Renal cortex interstitium (tissue), 11 donors: ENCODE data around the gene CCDC102A. TPM values are rescaled to one million over a fixed set of nuclear protein-coding genes. Genes with fewer than 3 reads are reported as not detected.
"Not testable (repeated sequence)": the region's sequence is repeated elsewhere in the genome, so short reads cannot be mapped to it uniquely, and the experiment has no call there.

ENCODE experiments used
- DNase-seq, 11 donors: peaks; one replicate each; pipeline ENCODE4 v3.0.0-alpha.2; 2013; ENCODE audit warnings: low read depth in 9 of 11, low spot score in 4 of 11; ENCODE audit errors: extremely low read depth in 1 of 11
- polyA plus RNA-seq, 3 donors: library from polyadenylated mRNA; unstranded; fragments of 120-200 nt; gene quantifications; one replicate each; pipeline ENCODE4 v1.2.1, GENCODE V29; 2013; ENCODE audit not compliant: insufficient read length in 3 of 3

The CCDC102A gene
- polyA plus RNA-seq, 3 donors = 13.7 to 21.6 (median 17.9) TPM

- DNase-seq = no peak
These were observed 33.1 kb upstream of the CCDC102A start for GRCh38 chr16:57569306-57569946.

- DNase-seq = not testable (repeated sequence)
These were observed 32.4 kb upstream of the CCDC102A start for GRCh38 chr16:57568772-57569171.

- no peak for DNase-seq
These were observed 31.9 kb upstream of the CCDC102A start for GRCh38 chr16:57568173-57568678.

DNA sequence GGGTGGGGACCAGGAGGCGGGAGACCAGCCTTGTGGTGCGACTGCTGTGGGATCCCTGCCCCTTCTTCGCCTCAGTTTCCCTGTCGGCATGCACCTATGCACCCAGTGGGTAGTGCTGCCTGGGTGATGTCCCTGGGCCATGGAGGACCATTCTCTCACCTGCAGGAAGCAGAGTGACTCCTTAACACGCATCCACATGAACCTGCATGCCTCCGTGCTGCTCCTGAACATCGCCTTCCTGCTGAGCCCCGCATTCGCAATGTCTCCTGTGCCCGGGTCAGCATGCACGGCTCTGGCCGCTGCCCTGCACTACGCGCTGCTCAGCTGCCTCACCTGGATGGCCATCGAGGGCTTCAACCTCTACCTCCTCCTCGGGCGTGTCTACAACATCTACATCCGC is 31.3 kb upstream of the CCDC102A start:
- DNase-seq = no peak

GRCh38 chr16:57566436-57566835 is 30.1 kb upstream of the CCDC102A start:
- DNase-seq = no peak

DNA sequence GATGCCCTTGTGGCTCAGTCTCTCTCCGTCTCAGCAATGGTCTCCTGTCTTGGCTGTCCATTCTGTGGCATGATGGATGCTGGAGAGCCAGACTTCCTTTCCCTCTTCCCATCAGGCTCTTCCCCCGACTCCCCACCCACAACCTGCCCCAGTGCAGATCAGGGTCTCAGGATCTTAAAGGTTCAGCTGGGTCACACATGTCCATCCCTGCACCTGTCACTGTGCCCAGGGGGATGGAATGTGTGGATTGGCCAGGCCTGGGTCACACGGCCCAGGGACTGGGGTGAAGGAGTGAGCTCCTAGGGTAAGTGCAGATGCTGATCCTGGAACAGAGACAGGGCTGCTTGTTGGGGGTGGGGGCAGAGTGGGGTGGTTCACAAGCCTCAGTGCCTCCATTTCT is 29.1 kb upstream of the CCDC102A start:
- no peak for DNase-seq

DNA sequence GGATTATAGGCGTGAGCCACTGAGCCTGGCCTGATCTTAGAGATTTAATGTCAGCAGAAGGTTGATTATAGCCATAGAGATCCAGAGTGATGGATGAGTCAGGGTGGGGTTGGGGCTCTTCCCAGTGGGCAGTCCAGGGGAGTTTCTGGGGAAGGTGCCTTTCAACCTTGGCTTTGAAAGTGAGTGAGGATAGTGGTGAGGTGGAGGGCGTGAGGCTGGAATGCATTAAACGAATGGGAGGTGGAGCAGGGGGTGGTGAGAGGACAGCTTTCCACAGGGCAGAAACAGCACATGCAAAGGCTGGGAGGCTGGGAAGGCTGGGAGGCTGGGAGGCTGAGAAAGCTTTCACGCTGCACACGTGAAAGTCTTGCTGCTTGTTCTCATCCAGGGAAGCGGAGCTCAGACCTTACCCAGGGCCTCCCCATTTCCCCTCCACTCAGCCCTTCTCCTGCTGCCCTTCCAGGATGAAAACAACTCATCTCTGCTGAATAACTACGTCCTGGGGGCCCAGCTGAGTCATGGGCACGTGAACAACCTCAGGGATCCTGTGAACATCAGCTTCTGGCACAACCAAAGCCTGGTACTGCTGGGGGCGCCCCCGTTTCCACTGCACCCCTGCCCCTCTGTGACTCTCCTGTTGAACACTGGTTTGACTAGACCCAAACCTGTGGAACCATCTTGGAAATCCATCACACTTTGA is 28.4 kb upstream of the CCDC102A start:
- no peak for DNase-seq

GRCh38 chr16:57563761-57564160 is 27.4 kb upstream of the CCDC102A start:
- DNase-seq = no peak

DNA sequence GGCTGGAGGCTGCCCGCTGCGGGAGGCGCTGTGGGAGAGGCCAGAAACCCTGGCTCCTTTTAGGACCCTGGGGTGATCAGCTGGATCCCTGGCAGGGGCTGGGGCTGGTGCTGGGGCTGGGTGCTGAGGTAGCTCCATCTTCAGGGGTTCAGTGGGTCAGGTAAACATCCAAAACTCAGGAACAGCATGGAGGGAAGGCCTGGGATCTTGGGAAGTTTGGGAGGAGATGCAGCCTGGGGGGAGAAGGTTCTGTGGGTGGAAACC is 27.0 kb upstream of the CCDC102A start:
- no peak for DNase-seq

DNA sequence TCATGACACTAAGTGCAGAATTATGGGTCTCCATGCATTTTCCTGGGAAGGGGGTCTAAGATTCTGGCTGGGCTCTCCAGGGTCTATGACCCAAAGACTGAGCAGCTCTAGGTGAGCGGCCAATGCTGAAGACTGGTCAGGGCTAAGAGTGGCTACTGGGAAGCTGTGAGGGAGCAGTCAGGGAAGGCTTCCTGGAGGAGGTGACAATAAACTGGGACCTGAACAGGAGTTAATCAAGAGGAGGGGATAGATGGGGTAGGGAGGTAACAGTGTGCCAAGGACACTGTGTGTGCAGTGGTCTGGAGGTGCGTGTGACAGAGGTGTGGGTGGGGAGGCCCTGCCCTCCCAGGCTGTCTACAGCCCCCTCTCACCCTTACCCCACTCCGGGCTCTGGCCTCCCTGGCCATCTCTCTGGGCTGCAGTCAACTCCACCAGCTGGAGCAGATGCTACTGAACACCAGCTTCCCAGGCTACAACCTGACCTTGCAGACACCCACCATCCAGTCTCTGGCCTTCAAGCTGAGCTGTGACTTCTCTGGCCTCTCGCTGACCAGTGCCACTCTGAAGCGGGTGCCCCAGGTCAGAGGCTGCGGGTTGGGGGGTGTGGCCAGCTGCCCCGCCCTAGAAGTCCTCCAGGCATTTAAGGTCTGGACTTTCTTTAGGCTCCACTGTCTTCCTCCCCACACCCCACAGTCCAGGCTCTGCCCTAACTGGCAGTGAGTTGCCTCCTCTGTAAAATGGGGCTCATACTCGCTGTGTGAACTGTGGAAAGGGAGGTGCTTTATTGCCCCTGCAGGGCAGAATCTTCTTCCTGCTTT is 26.5 kb upstream of the CCDC102A start:
- DNase-seq = no peak

DNA sequence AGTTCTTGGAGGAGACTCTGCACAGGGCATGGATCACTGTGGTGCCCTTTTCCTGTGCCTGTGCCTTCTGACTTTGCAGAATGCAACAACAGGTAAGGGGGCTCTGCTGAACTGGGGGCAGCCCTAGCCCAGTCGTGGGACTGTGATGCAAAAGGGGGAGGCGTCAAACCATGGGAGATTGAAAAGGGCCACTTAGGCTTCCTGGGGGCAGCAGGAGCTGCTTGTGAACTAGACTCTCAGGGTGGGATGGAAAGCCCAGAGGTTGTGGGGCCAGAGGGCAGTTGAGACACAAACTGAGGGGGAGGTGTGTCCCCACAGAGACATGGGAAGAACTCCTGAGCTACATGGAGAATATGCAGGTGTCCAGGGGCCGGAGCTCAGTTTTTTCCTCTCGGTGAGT is 25.7 kb upstream of the CCDC102A start:
- DNase-seq = no peak

DNA sequence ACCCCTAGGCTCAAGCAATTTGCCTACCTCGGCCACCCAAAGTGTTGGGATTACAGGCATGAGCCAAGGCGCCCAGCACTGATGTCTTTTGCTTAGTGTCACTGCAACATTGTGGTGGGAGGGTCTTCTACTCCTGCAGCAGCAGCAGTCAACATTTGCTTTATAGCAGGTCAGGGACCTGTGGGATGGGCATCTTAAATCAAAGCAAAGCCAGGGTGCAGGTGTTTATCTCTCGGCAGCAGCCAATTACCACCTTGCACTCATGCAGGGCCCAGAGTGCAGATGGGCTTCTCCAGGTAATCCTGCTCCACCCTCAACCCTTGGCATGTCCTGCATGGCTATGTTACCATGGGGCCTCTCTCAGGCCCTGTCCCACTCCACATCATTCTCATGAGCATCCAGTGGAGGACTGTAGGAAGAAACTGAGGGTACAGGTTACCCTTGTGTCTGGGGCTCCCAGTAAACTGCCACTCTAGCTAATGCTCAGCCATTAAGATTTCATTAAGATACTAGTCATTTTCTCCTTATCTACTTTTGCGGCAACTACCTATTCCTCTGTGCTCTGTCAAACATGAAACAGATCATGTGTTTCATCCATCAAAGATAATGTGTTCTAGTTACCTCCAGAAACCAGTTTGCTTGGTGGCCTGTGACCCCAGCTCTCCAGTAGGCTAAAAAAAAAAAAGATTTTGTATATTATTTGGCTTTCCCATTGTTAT is 22.9 kb upstream of the CCDC102A start:
- no peak for DNase-seq

DNA sequence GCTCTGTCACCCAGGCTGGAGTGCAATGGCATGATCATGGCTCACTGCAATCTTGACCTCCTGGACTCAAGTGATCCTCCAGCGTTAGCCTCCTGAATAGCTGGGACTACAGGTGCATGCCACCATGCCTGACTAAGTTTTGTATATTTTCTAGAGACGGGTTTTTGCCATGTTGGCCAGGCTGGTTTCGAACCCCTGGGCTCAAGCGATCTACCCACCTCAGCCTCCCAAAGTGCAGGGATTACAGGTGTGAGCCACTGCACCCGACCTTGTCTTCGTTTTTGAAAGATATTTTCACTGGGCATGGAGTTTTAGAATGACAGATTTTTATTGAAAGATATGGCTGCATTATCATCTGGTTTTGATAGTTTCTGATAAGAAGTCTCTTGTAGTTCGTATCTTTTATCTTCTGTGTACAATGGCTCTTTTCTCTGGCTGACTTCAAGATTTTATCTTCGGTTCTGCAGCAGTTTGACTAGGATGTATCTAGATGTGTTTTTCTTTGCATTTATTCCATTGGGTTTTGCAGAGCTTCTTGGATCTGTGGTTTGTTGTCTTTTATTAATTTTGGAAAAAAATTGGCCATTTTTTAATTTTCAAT is 20.7 kb upstream of the CCDC102A start:
- DNase-seq = no peak

GRCh38 chr16:57555831-57556230 is 19.5 kb upstream of the CCDC102A start:
- no peak for DNase-seq

- DNase-seq = no peak
These were observed 14.7 kb upstream of the CCDC102A start for GRCh38 chr16:57551057-57551456.

- DNase-seq = no peak
These were observed 13.4 kb upstream of the CCDC102A start for GRCh38 chr16:57549730-57550129.

DNA sequence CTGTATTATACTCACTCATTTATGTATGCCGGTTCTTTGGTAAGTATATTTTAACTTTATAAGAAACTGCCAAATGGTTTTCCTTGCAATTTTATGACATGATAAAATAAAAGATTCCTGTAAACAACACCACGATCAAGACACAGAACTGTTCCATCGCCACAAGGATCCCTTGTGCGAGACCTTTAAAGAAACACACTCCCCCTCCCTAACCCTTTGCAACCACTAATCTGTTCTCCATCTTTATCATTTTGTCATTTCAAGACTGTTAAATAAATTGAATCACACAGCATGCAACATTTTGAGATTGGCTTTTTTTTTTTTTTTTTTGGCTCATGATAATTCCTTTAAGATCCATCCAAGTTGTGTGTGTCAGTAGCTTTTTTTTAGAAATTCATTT is 12.0 kb upstream of the CCDC102A start:
- DNase-seq = no peak

- DNase-seq = not testable (repeated sequence)
These were observed 11.2 kb upstream of the CCDC102A start for GRCh38 chr16:57547524-57547923.

- DNase-seq = no peak
These were observed 7.8 kb upstream of the CCDC102A start for GRCh38 chr16:57544124-57544653.
